ENCODE data around the gene EFS.
A peak's percentile ranks its signal among the peaks of the same experiment; 100 is the strongest.

DNA sequence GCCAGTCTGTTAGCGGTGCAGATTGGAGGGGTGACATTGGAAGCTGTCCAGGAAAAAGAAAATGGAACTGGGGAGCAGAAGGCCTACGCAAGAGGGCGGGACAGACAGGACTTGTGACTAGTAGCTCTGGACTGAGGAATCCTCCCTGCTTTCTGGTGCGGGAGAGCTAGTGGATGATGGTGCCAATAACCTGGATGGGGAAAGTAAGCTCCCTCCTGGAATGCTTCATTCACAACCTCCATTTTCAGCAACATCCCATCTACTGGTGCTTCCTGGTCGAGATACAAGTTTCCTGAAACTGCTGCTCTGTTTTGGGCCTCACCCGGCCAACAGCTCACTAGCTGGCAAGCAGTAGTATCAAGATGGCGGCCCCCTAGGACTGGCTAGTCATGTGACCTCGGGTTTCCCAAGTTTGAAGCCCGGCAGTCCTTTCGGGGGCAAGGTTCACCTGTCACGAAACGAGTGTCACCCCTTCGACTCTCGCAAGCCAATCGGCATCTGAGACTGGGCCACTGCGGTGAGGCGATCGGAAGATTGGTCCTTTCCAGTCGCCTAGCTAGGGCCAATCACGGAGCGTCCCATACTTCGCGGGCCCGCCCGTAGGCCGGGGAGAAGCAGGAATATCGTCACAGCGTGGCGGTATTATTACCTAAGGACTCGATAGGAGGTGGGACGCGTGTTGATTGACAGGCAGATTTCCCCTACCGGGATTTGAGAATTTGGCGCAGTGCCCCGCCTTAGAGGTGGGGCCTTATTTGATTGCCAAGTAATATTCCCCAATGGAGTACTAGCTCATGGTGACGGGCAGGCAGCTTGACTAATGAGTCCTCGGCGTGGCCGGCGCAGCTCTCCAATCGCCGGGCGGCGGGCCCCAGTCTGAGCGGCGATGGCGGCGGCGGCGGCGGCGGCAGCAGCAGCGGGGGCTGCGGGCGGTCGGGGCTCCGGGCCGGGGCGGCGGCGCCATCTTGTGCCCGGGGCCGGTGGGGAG is 44.1 kb downstream of the EFS start, which contains the start of gene PABPN1:
- peak; percentile 20; the same call in 1 of the 2 replicates for TF ChIP-seq GATA2 (IDR thresholded peaks at IDR 0.05; ENCODE audit: low read depth, low read length)
- TF ChIP-seq GATA3 (IDR thresholded peaks at IDR 0.05; ENCODE audit: low read depth, low read length) = no peak

All from SH-SY5Y (cell line).